Measurements from ENCODE around the gene SLC22A12. TPM values are rescaled to one million over a fixed set of nuclear protein-coding genes. Genes with fewer than 3 reads are reported as not detected.

SLC22A12 gene
- total and polyA plus RNA-seq, 2 experiments from 2014 or later, result not detected

DNA sequence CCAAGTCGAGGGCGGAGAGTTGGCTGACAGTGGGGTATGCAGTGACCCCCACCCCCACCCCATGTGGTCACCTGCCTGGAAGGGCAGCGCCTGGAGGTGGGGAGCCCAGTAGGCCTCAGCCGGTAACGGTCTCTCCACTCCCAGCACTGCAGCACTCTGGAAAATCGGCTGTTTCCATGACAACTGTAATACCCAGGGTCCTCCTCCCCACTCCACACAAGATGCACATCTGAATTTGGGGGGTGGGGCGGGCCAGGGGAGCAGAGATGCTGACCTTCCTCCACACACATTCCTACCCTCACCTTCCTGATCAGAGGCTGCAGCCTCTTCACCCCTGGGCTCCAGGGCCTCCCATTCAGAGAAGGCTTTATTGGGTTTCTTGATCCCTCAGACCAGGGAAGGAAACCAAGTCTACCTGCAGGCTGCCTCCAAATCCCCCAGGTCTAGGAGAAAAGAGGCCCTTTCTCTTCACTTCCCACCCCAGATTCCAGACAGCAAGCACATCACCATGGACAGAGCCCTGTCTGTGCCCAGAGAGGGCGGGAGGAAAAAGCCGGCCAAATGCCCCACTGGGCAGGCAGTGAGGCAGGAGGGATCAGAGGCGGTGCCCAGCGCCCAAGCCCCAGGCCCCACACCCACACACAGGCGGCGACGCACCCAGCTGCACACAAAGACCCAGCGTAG lies 46.5 kb downstream of the SLC22A12 start (continued):
- TF ChIP-seq REST (IDR thresholded peaks at IDR 0.05; ENCODE audit: unreplicated experiment), result peak; percentile 79

- Histone ChIP-seq H2AFZ (peak overlapping the region; percentile 92), H3K36me3 (ENCODE audit: insufficient read depth) (no peaks in the 10 kb centered on the region), H3F3A (replicated peaks; ENCODE audit: low read depth) (no peaks in the 10 kb centered on the region), H3K27me3 (ENCODE audit: insufficient read depth) (peaks cover 61% of the 10 kb centered on the region), H3K9me2 (ENCODE audit: insufficient read depth) (no peaks in the 10 kb centered on the region), H3K4me2 (peak overlapping the region; percentile 94), H3K79me2 (replicated peaks; ENCODE audit: insufficient read depth) (no peaks in the 10 kb centered on the region), H3K4me3 (peak overlapping the region; percentile 82), H3K4me1 (ENCODE audit: insufficient read depth) (peaks cover 10% of the 10 kb centered on the region; the same call in 1 of the 2 replicates), H3K27ac (ENCODE audit: low read depth) (no peak overlapping the region), H4K20me1 (replicated peaks; ENCODE audit: insufficient read depth) (no peaks in the 10 kb centered on the region)
- H3K4me3 Mint-ChIP-seq, result peak overlapping the region; percentile 74
- peaks cover 21% of the 10 kb centered on the region for H3K4me1 Mint-ChIP-seq
- no peaks in the 10 kb centered on the region; the same call in 2 of the 3 replicates for H3K36me3 Mint-ChIP-seq (ENCODE audit: low read depth)
- peaks cover 15% of the 10 kb centered on the region for H3K27me3 Mint-ChIP-seq (ENCODE audit: insufficient read depth, low read depth, poor library complexity)
- no peak overlapping the region for H3K27ac Mint-ChIP-seq
- peak; percentile 61 for DNase-seq (ENCODE audit: low spot score)
- no peaks in the 10 kb centered on the region; the same call in 2 of the 3 replicates for H3K9me3 Mint-ChIP-seq
- ATAC-seq, result peak; percentile 78
- no peak for TF ChIP-seq EZH2phosphoT487 (IDR thresholded peaks at IDR 0.05; ENCODE audit: unreplicated experiment)
- TF ChIP-seq EZH2 (IDR thresholded peaks at IDR 0.05; ENCODE audit: low read depth, unreplicated experiment), result no peak
- TF ChIP-seq NANOG (IDR thresholded peaks at IDR 0.05; ENCODE audit: borderline replicate concordance), result no peak
- no peak for TF ChIP-seq CREB1 (CRISPR knock-in tag; IDR thresholded peaks at IDR 0.05; ENCODE audit: low read depth)
- TF ChIP-seq, protein P1, sequence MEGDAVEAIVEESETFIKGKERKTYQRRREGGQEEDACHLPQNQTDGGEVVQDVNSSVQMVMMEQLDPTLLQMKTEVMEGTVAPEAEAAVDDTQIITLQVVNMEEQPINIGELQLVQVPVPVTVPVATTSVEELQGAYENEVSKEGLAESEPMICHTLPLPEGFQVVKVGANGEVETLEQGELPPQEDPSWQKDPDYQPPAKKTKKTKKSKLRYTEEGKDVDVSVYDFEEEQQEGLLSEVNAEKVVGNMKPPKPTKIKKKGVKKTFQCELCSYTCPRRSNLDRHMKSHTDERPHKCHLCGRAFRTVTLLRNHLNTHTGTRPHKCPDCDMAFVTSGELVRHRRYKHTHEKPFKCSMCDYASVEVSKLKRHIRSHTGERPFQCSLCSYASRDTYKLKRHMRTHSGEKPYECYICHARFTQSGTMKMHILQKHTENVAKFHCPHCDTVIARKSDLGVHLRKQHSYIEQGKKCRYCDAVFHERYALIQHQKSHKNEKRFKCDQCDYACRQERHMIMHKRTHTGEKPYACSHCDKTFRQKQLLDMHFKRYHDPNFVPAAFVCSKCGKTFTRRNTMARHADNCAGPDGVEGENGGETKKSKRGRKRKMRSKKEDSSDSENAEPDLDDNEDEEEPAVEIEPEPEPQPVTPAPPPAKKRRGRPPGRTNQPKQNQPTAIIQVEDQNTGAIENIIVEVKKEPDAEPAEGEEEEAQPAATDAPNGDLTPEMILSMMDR (conservative IDR thresholded peaks at IDR 0.05; ENCODE audit: low read depth in 2 of 2), result no peak
- no peak for TF ChIP-seq ZNF331 (CRISPR knock-in tag; IDR thresholded peaks at IDR 0.05; ENCODE audit: low read depth)
- no peak for TF ChIP-seq JUNB (IDR thresholded peaks at IDR 0.05; ENCODE audit: unreplicated experiment)
- no peak for TF ChIP-seq REST (IDR thresholded peaks at IDR 0.05; ENCODE audit: unreplicated experiment)
- no peak for TF ChIP-seq POLR2AphosphoS5 (IDR thresholded peaks at IDR 0.05; ENCODE audit: low read depth)
- no peak for TF ChIP-seq STAT1 (IDR thresholded peaks at IDR 0.05; ENCODE audit: unreplicated experiment)
- TF ChIP-seq ZNF114 (CRISPR knock-in tag; IDR thresholded peaks at IDR 0.05), result no peak
These were observed 47.1 kb downstream of the SLC22A12 start for GRCh38 chr11:64638018-64638665.
